ENCODE measurements around the gene CLDN6. TPM values are rescaled to one million over a fixed set of nuclear protein-coding genes. Genes with fewer than 3 reads are reported as not detected.

The CLDN6 gene
- total RNA-seq, 1 experiment from 2014 or later = not detected

DNA sequence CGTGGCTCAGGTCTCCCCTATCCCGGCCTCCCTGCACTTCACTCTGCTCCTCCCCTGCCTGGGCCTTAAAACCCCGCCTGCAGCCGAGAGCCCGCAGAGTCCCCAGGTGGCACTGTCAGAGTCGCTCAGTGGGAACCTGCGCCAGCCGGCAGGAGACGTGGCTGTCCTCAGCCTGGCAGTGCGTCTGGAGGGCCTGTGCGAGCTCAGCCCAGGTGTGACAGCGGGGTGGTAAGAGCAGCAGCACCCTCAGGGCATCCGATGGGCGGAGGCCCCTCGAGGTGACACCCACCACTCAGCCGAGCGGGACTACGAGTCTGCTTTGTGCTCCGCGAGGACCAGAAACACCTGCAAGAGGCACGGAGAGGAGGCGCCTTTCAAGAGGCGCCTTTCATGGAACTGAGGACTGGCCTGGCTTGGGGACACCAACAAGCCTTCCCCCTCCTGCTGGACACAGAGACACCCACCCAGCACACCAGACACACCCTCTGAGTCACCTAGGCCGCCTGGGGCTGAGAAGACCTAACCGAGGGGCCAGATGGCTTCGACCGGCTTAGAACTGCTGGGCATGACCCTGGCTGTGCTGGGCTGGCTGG is 5.1 kb downstream of the CLDN6 start, which contains the start of gene CLDN9:
TSS of gene CLDN9 (plus strand) at position 96 of the 593 bp plus-strand sequence. CDS start at position 536, 440 bp downstream.
- no peaks in the 10 kb centered on the region for H3K9me3 ChIP-seq (ENCODE audit: low read length)
- BruUV-seq (replicated peaks) = no TSS peak
- peak; percentile 55 for ATAC-seq
- H3K79me2 ChIP-seq (ENCODE audit: low read length) = no peaks in the 10 kb centered on the region
- no peaks in the 10 kb centered on the region for H4K20me1 ChIP-seq (ENCODE audit: low read length)
- H3K4me1 ChIP-seq (ENCODE audit: insufficient read depth, low read length) = peaks cover 37% of the 10 kb centered on the region
- no peaks in the 10 kb centered on the region for H3K9me2 ChIP-seq (replicated peaks; ENCODE audit: low read length)
- intact Hi-C loops (cut with micrococcal nuclease) = no loop called here
- no peak within 1 kb of the TSS for H3K4me3 ChIP-seq (ENCODE audit: low read length)
- H3F3A ChIP-seq (ENCODE audit: low read length, unreplicated experiment) = no peaks in the 10 kb centered on the region
- TF ChIP-seq EZH2phosphoT487 (IDR thresholded peaks at IDR 0.05; ENCODE audit: borderline replicate concordance, low read length) = no peak
- TF ChIP-seq EZH2 (IDR thresholded peaks at IDR 0.05; ENCODE audit: low read length, unreplicated experiment) = no peak
- TF ChIP-seq, protein P1, sequence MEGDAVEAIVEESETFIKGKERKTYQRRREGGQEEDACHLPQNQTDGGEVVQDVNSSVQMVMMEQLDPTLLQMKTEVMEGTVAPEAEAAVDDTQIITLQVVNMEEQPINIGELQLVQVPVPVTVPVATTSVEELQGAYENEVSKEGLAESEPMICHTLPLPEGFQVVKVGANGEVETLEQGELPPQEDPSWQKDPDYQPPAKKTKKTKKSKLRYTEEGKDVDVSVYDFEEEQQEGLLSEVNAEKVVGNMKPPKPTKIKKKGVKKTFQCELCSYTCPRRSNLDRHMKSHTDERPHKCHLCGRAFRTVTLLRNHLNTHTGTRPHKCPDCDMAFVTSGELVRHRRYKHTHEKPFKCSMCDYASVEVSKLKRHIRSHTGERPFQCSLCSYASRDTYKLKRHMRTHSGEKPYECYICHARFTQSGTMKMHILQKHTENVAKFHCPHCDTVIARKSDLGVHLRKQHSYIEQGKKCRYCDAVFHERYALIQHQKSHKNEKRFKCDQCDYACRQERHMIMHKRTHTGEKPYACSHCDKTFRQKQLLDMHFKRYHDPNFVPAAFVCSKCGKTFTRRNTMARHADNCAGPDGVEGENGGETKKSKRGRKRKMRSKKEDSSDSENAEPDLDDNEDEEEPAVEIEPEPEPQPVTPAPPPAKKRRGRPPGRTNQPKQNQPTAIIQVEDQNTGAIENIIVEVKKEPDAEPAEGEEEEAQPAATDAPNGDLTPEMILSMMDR (conservative IDR thresholded peaks at IDR 0.05; ENCODE audit: low read depth, low read length) = no peak
- DNase-seq = peak; percentile 58
- POLR2A ChIA-PET (ENCODE audit: unreplicated experiment) = no interaction called here
- H3K36me3 ChIP-seq (ENCODE audit: low read depth, low read length) = no peaks in the 10 kb centered on the region
- H3K27me3 ChIP-seq (ENCODE audit: low read length) = no peaks in the 10 kb centered on the region
- H2AFZ ChIP-seq (ENCODE audit: low read length) = no peak within 1 kb of the TSS
- H3K27ac ChIP-seq (ENCODE audit: low read length) = no peak within 1 kb of the TSS
- peak within 1 kb of the TSS; percentile 15; the same call in 1 of the 2 replicates for H3K4me2 ChIP-seq (ENCODE audit: low read length)
- CTCF ChIA-PET = no interaction called here
- no peak within 1 kb of the TSS for H3K9ac ChIP-seq (ENCODE audit: low read length)

DNA sequence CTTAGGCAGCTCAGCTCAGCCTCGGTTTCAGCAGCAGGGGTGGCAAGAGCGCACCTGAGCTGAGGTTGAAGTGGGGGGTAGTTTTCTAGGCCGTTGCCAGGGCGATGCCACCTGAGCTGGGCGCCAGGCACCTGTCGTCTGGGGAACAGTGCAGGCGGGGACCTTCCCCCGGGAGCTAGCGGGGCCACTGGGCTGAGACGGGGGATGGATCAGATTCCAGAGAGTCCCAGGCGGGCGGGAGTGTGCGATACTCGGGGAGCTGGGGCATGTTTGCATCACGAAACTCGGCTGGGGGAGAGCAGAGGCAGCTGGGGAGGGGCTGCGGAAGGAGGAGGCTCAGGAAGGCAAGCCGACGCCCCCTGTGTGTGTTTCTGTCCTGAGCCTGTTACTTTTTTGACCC is 5.7 kb downstream of the CLDN6 start:
- Histone ChIP-seq H3K36me3 (ENCODE audit: low read depth, low read length) (no peaks in the 10 kb centered on the region), H2AFZ (ENCODE audit: low read length) (no peak overlapping the region), H3K9ac (ENCODE audit: low read length) (no peak overlapping the region), H3K9me3 (ENCODE audit: low read length) (no peaks in the 10 kb centered on the region), H3K79me2 (ENCODE audit: low read length) (no peaks in the 10 kb centered on the region), H3K4me1 (ENCODE audit: insufficient read depth, low read length) (peaks cover 37% of the 10 kb centered on the region), H3K4me3 (ENCODE audit: low read length) (no peak overlapping the region), H3K27ac (ENCODE audit: low read length) (no peak overlapping the region), H3F3A (ENCODE audit: low read length, unreplicated experiment) (no peaks in the 10 kb centered on the region), H3K27me3 (ENCODE audit: low read length) (no peaks in the 10 kb centered on the region), H4K20me1 (ENCODE audit: low read length) (no peaks in the 10 kb centered on the region), H3K9me2 (replicated peaks; ENCODE audit: low read length) (no peaks in the 10 kb centered on the region), H3K4me2 (ENCODE audit: low read length) (no peak overlapping the region)
- TF ChIP-seq EZH2 (IDR thresholded peaks at IDR 0.05; ENCODE audit: low read length, unreplicated experiment) = no peak
- TF ChIP-seq, protein P1 (conservative IDR thresholded peaks at IDR 0.05; ENCODE audit: low read depth, low read length) = no peak
- ChIA-PET POLR2A (ENCODE audit: unreplicated experiment) (interaction anchor here (0.7 kb wide), 1 partner anchor 366 kb away, joined by 3 read pairs; no protein-coding TSS in a partner anchor), CTCF (no interaction called here)
- DNase-seq (no peak), ATAC-seq (no peak)
- BruUV-seq (replicated peaks) = no TSS peak
- intact Hi-C loops (cut with micrococcal nuclease) = no loop called here

DNA sequence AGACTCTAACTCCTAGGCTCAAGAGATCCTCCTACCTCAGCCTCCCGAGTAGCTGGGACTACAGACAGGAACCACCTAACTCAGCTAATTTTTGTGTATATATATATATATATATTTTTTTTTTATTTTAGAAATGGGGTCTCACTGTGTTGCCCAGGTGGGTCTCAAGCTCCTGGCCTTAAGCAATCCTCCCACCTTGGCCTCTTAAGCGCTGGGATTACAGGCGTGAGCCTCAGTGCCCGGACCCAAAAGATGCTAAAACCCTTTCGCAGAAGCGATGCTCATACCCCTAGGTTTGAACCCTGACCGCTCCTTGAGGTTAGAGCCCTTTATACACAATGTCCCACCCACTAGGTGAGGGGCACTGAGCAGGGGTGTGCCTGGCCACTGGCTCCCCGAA is 7.5 kb downstream of the CLDN6 start:
- H3F3A ChIP-seq (ENCODE audit: low read length, unreplicated experiment) = no peaks in the 10 kb centered on the region
- ATAC-seq = no peak
- no peak overlapping the region for H3K4me3 ChIP-seq (ENCODE audit: low read length)
- no peak for TF ChIP-seq EZH2 (IDR thresholded peaks at IDR 0.05; ENCODE audit: low read length, unreplicated experiment)
- TF ChIP-seq, protein P1 (conservative IDR thresholded peaks at IDR 0.05; ENCODE audit: low read depth, low read length) = no peak
- TF ChIP-seq EZH2phosphoT487 (IDR thresholded peaks at IDR 0.05; ENCODE audit: borderline replicate concordance, low read length) = no peak
- H4K20me1 ChIP-seq (ENCODE audit: low read length) = no peaks in the 10 kb centered on the region
- peak overlapping the region; percentile 74 for H3K4me2 ChIP-seq (ENCODE audit: low read length)
- no peaks in the 10 kb centered on the region for H3K79me2 ChIP-seq (ENCODE audit: low read length)
- DNase-seq = no peak
- BruUV-seq (replicated peaks) = no TSS peak
- POLR2A ChIA-PET (ENCODE audit: unreplicated experiment) = interaction anchor here (0.6 to 2.4 kb wide), 3 partner anchors 10 to 153 kb away, joined by 3 to 18 read pairs (median 3); partner anchors contain the start of gene TNFRSF12A
- no peaks in the 10 kb centered on the region for H3K27me3 ChIP-seq (ENCODE audit: low read length)
- no peaks in the 10 kb centered on the region for H3K9me2 ChIP-seq (replicated peaks; ENCODE audit: low read length)
- intact Hi-C loops (cut with micrococcal nuclease) = no loop called here
- no peak overlapping the region for H2AFZ ChIP-seq (ENCODE audit: low read length)
- H3K27ac ChIP-seq (ENCODE audit: low read length) = peak overlapping the region; percentile 75
- CTCF ChIA-PET = interaction anchor here (1.4 kb wide), 1 partner anchor 12 kb away, joined by 6 read pairs; no protein-coding TSS in a partner anchor
- no peaks in the 10 kb centered on the region for H3K36me3 ChIP-seq (ENCODE audit: low read depth, low read length)
- no peaks in the 10 kb centered on the region for H3K9me3 ChIP-seq (ENCODE audit: low read length)
- peaks cover 37% of the 10 kb centered on the region for H3K4me1 ChIP-seq (ENCODE audit: insufficient read depth, low read length)
- H3K9ac ChIP-seq (ENCODE audit: low read length) = no peak overlapping the region

All from PC-3 (cell line).